Nasal cavity respiratory epithelium epithelial cell of viscerocranial mucosa (primary cell): ENCODE data around the gene GOLGA8H. TPM values are rescaled to one million over a fixed set of nuclear protein-coding genes. Genes with fewer than 3 reads are reported as not detected.

Experiments
- total RNA-seq: library from RNA; depleted of rRNA; stranded (reverse); fragments of >200 nt; gene quantifications from 2 replicates; pipeline ENCODE4 v1.2.3, GENCODE V29; 2014

The GOLGA8H gene, protein sequence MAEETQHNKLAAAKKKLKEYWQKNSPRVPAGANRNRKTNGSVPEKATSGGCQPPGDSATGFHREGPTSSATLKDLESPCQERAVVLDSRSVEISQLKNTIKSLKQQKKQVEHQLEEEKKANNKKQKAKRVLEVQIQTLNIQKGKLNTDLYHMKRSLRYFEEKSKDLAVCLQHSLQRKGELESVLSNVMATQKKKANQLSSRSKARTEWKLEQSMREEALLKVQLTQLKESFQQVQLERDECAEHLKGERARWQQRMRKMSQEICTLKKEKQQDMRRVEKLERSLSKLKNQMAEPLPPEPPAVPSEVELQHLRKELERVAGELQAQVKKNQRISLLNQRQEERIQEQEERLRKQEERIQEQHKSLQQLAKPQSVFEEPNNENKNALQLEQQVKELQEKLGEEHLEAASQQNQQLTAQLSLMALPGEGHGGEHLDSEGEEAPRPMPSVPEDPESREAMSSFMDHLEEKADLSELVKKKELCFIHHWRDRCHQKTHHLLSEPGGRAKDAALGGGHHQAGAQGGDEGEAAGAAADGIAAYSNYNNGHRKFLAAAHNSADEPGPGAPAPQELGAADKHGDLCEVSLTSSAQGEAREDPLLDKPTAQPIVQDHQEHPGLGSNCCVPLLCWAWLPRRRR
- under 0.01 and 0.07 TPM in 2 replicates for total RNA-seq

DNA sequence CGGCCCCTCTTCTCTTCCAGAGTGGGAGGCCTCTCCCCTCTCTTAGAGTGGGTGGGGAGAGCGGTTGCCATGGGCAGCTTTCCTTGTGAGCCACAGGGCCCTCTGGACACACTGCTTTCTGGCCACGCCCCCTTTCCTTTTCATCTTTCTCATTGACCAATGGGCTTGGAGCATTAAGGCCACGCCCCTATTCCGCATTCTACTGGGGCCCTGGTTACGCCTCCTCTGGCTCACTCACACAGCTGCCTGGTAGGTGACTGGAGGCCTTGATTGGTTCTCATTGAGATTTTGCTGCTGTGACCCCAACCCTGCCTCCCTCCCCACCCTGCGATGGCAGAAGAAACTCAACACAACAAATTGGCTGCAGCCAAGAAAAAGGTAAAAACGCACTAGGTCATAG is at the start of gene GOLGA8H:
Gene GOLGA8H, plus strand, starts transcription at position 233 of the 400 bp plus-strand sequence. Its CDS starts 98 bp downstream, at position 331.

DNA sequence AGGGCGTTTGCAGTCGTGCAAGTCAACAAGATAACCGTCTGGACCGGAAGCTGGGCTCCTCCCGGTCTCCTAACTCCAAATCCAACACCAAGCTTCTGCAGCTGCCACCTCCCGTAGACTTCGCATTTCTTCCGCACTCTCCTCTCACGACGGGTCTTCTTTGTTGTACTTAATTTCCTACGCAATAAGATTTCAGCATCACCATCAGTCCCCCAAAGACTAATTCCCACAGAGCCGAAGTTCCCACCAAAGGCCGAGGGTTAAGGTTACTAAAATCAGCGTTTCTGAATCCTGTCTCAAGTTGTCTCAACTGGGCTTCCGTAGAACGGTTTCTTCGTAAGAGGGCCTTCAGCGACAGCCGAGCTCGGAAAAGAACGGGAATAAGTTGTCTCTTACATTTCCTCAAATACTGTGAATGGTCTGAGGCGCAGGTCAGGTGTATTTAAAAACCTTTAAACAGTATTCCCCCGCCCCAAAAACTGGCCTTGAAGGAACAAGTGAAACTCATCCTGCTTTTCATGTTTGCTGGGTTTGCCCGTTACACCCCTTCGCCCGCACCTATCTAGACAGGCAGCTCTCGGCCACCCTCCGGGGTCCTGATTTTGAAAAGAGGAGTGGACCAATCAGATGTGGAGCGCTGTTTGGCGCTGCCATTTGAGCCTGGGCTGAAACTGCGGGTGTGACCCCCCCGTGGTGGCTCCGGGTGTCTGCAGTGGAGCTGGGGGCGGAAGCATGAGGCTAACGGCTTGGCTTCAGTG is 21.8 kb downstream of the GOLGA8H start, which contains the start of gene ARHGAP11B:
Gene ARHGAP11B, plus strand, starts transcription at position 693 of the 758 bp plus-strand sequence.

Other genes starting within 250 kb of the GOLGA8H start
- gene CHRFAM7A, start 210.5 kb upstream of the GOLGA8H start, total RNA-seq: 0.36 TPM in 1 of 2 replicates, not detected in the other
- 0.34 and 1.6 TPM in 2 replicates for gene GOLGA8R, start 189.8 kb upstream of the GOLGA8H start, total RNA-seq
- gene GOLGA8Q, start 52.0 kb upstream of the GOLGA8H start, total RNA-seq: 0.34 and 1.6 TPM in 2 replicates